PFSK-1 (cell line): ENCODE results near the gene RNASE8.

Experiments used
- FOXP2 ChIP-seq: optimal IDR thresholded peaks from 2 replicates; pipeline ENCODE3; 2011; ENCODE audit warnings: borderline replicate concordance, control low read depth, inconsistent platforms; ENCODE audit not compliant: insufficient read depth; ENCODE audit errors: extremely low read length, extremely low read depth
- POLR2AphosphoS5 ChIP-seq: IDR thresholded peaks from 2 replicates; pipeline ENCODE4 v1.6.1; 2012; ENCODE audit warnings: low read depth, mild to moderate bottlenecking, control low read depth, low read length, moderate library complexity
- REST ChIP-seq, 2 experiments: IDR thresholded peaks; 2 replicates each; pipeline versions ENCODE4 v1.6.1 to v1.8.0; 2011 to 2012; ENCODE audit warnings: low read depth in 2 of 2, low read length in 2 of 2, control low read depth in 1 of 2, inconsistent platforms in 1 of 2, mild to moderate bottlenecking in 1 of 2, moderate library complexity in 1 of 2; ENCODE audit not compliant: insufficient read depth in 1 of 2
- SIN3A ChIP-seq: IDR thresholded peaks from 2 replicates; pipeline ENCODE4 v1.6.1; 2012; ENCODE audit warnings: mild to moderate bottlenecking, low read length, moderate library complexity, borderline replicate concordance; ENCODE audit not compliant: insufficient read depth
- TAF1 ChIP-seq: IDR thresholded peaks from 2 replicates; pipeline ENCODE4 v1.6.1; 2012; ENCODE audit warnings: low read length, control low read depth, borderline replicate concordance; ENCODE audit not compliant: insufficient read depth

DNA sequence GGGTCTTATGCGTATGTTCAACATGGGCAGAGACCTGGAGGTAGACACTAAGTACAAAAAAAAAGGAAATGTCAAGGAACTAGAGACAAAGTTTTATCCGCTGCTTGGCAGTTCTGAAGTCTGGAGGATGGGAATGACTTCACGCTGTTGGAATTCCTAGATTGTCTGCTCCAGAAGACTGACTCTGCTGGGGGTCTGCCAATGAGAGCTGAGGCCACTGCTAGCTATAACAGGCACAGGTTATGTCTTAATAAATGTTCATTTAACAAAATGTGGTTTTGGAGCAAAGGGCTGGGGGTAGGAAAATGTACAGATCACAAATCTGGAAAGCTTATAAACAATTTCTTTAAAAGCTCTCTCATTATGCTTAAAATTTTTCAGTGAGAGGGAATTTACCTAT lies 5.9 kb downstream of the RNASE8 start:
- TF ChIP-seq POLR2AphosphoS5 = no peak
- TF ChIP-seq REST (IDR thresholded peaks at IDR 0.05; ENCODE audit: insufficient read depth in 1 of 2, low read depth in 2 of 2, low read length in 2 of 2) = no peak
- TF ChIP-seq SIN3A = no peak
- no peak for TF ChIP-seq TAF1
- no peak for TF ChIP-seq FOXP2
